Endodermal cell (in vitro differentiated cells): ENCODE measurements around the gene NLRP5. TPM values are rescaled to one million over a fixed set of nuclear protein-coding genes. Genes with fewer than 3 reads are reported as not detected.

Experiments
- DNase-seq: peaks from one replicate; pipeline ENCODE4 v3.0.0-alpha.2; 2017
- H3K27ac ChIP-seq: 2 replicates; pipeline ENCODE4 v1.5.1; 2013; ENCODE audit warnings: mild to moderate bottlenecking, low read depth, low read length, moderate library complexity
- H3K27me3 ChIP-seq: 2 replicates; pipeline ENCODE4 v1.6.1; 2013; ENCODE audit warnings: mild to moderate bottlenecking, low read length, moderate library complexity; ENCODE audit not compliant: insufficient read depth, control insufficient read depth, poor library complexity, severe bottlenecking
- H3K36me3 ChIP-seq: 2 replicates; pipeline ENCODE4 v1.7.0; 2013; ENCODE audit warnings: mild to moderate bottlenecking, low read length, moderate library complexity; ENCODE audit not compliant: control insufficient read depth, insufficient read depth
- H3K4me1 ChIP-seq: one replicate; pipeline ENCODE4 v1.7.0; 2013; ENCODE audit warnings: low read length; ENCODE audit not compliant: control insufficient read depth, insufficient read depth
- H3K4me3 ChIP-seq: 2 replicates; pipeline ENCODE4 v1.5.1; 2013; ENCODE audit warnings: mild to moderate bottlenecking, low read length, moderate library complexity
- H3K9ac ChIP-seq: 2 replicates; pipeline ENCODE4 v1.6.1; 2013; ENCODE audit warnings: mild to moderate bottlenecking, low read length, moderate library complexity; ENCODE audit not compliant: poor library complexity, severe bottlenecking; ENCODE audit errors: extremely low read depth
- H3K9me3 ChIP-seq: 2 replicates; pipeline ENCODE4 v1.6.1; 2013; ENCODE audit warnings: mild to moderate bottlenecking, low read length, moderate library complexity; ENCODE audit not compliant: control insufficient read depth
- H3K27ac Mint-ChIP-seq: 2 replicates; pipeline ENCODE4 v1.8.0; 2020; ENCODE audit warnings: mixed read lengths
- H3K27me3 Mint-ChIP-seq: 2 replicates; pipeline ENCODE4 v1.8.0; 2021; ENCODE audit warnings: mild to moderate bottlenecking, mixed read lengths; ENCODE audit not compliant: insufficient read depth
- H3K36me3 Mint-ChIP-seq: 2 replicates; pipeline ENCODE4 v1.8.0; 2020; ENCODE audit warnings: low read depth, mixed read lengths
- H3K4me1 Mint-ChIP-seq: 2 replicates; pipeline ENCODE4 v1.8.0; 2020; ENCODE audit warnings: mixed read lengths
- H3K4me3 Mint-ChIP-seq: 2 replicates; pipeline ENCODE4 v1.8.0; 2020; ENCODE audit warnings: mild to moderate bottlenecking, moderate library complexity, mixed read lengths
- H3K9me3 Mint-ChIP-seq: 2 replicates; pipeline ENCODE4 v1.8.0; 2020; ENCODE audit warnings: mild to moderate bottlenecking, mixed read lengths
- WGBS, 2 experiments: methylation state at CpG; one replicate each; pipeline versions ENCODE4 v1.1.5 to v1.1.7; 2013; ENCODE audit warnings: missing lambda C conversion rate in 2 of 2, mixed read lengths in 1 of 2; ENCODE audit not compliant: insufficient coverage in 1 of 2, insufficient read length in 1 of 2; 5-methylcytosine and 5-hydroxymethylcytosine counted together
- total RNA-seq, 2 donors: library from RNA; stranded (reverse); fragmentation: NEBNext Ultra II Directional in 1 of 2; extraction: Animal tissue kit (Norgen Biotek cat#: 25700) in 1 of 2; gene quantifications; 2 replicates in 1 of 2; 3 replicates in 1 of 2; pipeline ENCODE4 v1.2.1, GENCODE V29; 2021
- TF ChIP-seq, protein P1 (sequence below): fragments of 200-600 bp; sonication (generic); conservative IDR thresholded peaks from 2 replicates; pipeline ENCODE4 v1.5.0; 2021; ENCODE audit warnings: antibody characterized with exemption, mild to moderate bottlenecking

Gene NLRP5
- total RNA-seq, 2 donors from 2014 or later = not detected

DNA sequence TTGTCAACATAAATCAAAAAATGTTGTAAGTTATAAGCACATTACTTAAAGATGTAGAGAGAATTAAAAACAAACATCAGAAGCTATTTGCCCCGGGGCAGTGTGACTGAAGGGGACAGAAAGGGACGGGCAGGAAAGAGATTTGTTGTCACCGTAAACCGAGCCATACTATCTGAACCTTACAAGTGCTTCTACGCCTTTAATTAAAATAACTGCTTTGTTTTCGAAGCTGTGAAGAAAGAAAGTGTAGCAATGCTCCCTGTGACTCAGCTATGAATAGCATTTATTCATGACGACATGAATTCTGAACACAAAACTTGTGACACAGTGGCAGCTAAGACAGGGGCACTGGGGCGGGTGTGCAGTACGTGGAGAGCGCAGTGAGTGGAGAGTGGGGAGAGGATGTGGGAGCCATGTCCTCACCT, 104.5 kb downstream of the NLRP5 start:
- H3K27me3 Mint-ChIP-seq = no peaks in the 10 kb centered on the region
- H3K36me3 Mint-ChIP-seq = peaks cover 56% of the 10 kb centered on the region
- Histone ChIP-seq H3K27me3 (no peaks in the 10 kb centered on the region), H3K36me3 (peaks cover 40% of the 10 kb centered on the region), H3K9ac (no peak overlapping the region), H3K4me1 (no peaks in the 10 kb centered on the region), H3K27ac (no peak overlapping the region), H3K4me3 (no peak overlapping the region), H3K9me3 (peaks cover 15% of the 10 kb centered on the region)
- H3K9me3 Mint-ChIP-seq = peaks cover 18% of the 10 kb centered on the region
- 87 to 93% methylated on average over 7 to 9 of the region's 10 CpGs for WGBS, 2 experiments
- H3K27ac Mint-ChIP-seq = no peak overlapping the region
- TF ChIP-seq, protein P1, sequence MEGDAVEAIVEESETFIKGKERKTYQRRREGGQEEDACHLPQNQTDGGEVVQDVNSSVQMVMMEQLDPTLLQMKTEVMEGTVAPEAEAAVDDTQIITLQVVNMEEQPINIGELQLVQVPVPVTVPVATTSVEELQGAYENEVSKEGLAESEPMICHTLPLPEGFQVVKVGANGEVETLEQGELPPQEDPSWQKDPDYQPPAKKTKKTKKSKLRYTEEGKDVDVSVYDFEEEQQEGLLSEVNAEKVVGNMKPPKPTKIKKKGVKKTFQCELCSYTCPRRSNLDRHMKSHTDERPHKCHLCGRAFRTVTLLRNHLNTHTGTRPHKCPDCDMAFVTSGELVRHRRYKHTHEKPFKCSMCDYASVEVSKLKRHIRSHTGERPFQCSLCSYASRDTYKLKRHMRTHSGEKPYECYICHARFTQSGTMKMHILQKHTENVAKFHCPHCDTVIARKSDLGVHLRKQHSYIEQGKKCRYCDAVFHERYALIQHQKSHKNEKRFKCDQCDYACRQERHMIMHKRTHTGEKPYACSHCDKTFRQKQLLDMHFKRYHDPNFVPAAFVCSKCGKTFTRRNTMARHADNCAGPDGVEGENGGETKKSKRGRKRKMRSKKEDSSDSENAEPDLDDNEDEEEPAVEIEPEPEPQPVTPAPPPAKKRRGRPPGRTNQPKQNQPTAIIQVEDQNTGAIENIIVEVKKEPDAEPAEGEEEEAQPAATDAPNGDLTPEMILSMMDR = no peak
- no peak for DNase-seq
- H3K4me3 Mint-ChIP-seq = no peak overlapping the region
- H3K4me1 Mint-ChIP-seq = no peaks in the 10 kb centered on the region

DNA sequence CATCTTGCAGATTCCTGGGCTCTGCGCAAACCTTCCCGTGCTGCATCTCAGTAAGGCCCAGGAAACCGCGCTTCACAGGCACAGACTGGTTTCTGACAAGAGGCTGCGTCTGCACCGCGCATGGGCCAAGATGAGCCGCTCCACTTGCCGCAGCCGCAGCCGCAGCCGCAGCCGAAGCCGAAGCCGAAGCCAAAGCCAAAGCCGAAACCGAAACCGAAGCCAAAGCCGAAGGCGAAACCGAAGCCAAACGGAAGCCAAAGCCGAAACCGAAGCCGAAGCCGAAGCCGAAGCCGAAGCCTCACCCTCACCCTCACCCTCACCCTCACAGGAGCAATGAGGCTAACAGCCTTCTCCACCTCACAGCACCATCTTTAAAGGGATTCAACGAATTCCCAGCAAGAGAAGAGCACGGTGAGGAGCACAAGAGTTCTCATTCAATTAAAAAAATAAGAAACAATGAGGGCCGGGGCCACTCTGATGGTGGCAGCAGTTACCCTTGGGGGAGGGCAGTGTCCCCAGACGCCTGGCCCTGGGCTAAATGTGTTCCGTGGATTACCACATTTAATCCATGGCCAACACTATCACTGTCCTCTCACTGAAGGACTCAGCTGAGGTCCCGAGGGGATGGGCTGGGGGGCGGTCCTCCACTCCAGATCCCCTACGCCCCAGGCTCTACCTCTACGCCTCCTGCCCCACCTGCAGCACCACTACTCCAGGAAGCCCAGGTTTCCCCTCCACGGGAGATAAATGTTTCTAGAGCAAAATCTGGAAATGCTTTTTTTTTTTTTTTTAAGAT, 105.4 kb downstream of the NLRP5 start:
- 91 to 96% methylated on average over 13 to 38 of the region's 38 CpGs for WGBS, 2 experiments
- peaks cover 56% of the 10 kb centered on the region for H3K36me3 Mint-ChIP-seq
- no peak overlapping the region for H3K27ac Mint-ChIP-seq
- DNase-seq = peak; percentile 43
- no peaks in the 10 kb centered on the region for H3K27me3 ChIP-seq
- H3K4me3 ChIP-seq = no peak overlapping the region
- no peaks in the 10 kb centered on the region for H3K27me3 Mint-ChIP-seq
- TF ChIP-seq, protein P1 = no peak
- no peaks in the 10 kb centered on the region for H3K4me1 ChIP-seq
- H3K9me3 ChIP-seq = peaks cover 15% of the 10 kb centered on the region
- no peak overlapping the region for H3K4me3 Mint-ChIP-seq
- no peak overlapping the region for H3K27ac ChIP-seq
- no peaks in the 10 kb centered on the region for H3K4me1 Mint-ChIP-seq
- peaks cover 40% of the 10 kb centered on the region for H3K36me3 ChIP-seq
- H3K9me3 Mint-ChIP-seq = peaks cover 18% of the 10 kb centered on the region
- no peak overlapping the region for H3K9ac ChIP-seq

DNA sequence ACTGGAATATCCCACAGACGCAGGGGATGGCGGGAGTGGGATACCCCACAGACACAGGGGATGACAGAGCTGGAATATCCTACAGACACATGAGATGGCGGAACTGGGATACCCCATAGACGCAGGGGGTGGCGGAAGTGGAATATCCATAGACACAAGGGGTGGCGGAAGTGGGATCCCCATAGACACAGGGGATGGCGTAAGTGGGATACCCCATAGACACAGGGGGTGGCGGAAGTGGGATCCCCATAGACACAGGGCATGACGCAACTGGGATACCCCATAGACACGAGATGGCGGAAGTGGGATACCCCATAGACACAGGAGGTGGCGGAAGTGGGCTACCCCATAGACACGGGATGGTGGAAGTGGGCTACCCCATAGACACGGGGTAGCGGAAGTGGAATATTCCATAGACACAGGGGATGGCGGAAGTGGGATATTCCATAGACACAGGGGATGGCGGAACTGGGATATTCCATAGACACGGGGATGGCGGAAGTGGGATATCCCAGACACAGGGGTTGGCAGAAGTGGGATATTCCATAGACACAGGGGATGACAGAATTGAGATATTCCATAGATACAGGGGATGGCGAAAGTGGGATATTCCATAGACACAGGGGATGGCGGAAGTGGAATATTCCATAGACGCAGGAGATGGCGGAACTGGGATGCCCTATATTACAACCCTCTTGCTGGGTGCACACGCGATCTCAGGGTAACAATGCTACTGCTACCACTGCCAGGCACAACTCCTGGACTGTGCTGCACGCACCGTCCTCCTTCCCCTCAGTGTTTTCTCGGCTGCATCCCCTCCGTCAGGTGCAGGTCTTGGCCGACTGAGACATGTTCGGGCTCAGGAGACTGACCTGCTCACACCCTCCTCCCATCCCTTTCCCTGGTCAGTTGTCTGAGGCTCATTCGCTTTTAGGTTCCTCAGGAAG, 106.4 kb downstream of the NLRP5 start:
- H3K4me3 Mint-ChIP-seq = no peak overlapping the region

More for the DNA sequence above, 106.4 kb downstream of the NLRP5 start:
- Histone ChIP-seq H3K4me1 (no peaks in the 10 kb centered on the region), H3K9ac (no peak overlapping the region), H3K27me3 (no peaks in the 10 kb centered on the region), H3K9me3 (peaks cover 15% of the 10 kb centered on the region), H3K4me3 (no peak overlapping the region), H3K27ac (no peak overlapping the region), H3K36me3 (peaks cover 43% of the 10 kb centered on the region)
- DNase-seq = no peak
- 96 to 97% methylated on average over 27 to 32 of the region's 32 CpGs for WGBS, 2 experiments
- H3K36me3 Mint-ChIP-seq = peaks cover 58% of the 10 kb centered on the region
- H3K27me3 Mint-ChIP-seq = no peaks in the 10 kb centered on the region
- no peak overlapping the region for H3K27ac Mint-ChIP-seq
- peaks cover 18% of the 10 kb centered on the region for H3K9me3 Mint-ChIP-seq
- no peaks in the 10 kb centered on the region for H3K4me1 Mint-ChIP-seq
- TF ChIP-seq, protein P1 = no peak
